ENCODE data around the gene RIBC2.

GRCh38 chr22:45425531-45426265 lies 12.2 kb downstream of the RIBC2 start:
- no peak for TF ChIP-seq ZNF121 (CRISPR knock-in tag; IDR thresholded peaks at IDR 0.05)
- no peak for TF ChIP-seq SIX4 (CRISPR knock-in tag; IDR thresholded peaks at IDR 0.05)

Measured in HepG2 (cell line).